ENCODE measurements around the gene ADGRA1.

GRCh38 chr10:133039107-133039802 is 48.5 kb upstream of the ADGRA1 start:
- TF ChIP-seq CTCF (IDR thresholded peaks at IDR 0.05): no peak
- no peak for TF ChIP-seq POLR2AphosphoS5 (IDR thresholded peaks at IDR 0.05)
- TF ChIP-seq POLR2A (IDR thresholded peaks at IDR 0.05): no peak
- TF ChIP-seq EP300 (IDR thresholded peaks at IDR 0.05): no peak

Measured in sigmoid colon (tissue), 4 donors.